Measurements from ENCODE around the gene MLST8. TPM values are rescaled to one million over a fixed set of nuclear protein-coding genes. Genes with fewer than 3 reads are reported as not detected.

Gene MLST8
- total and polyA plus RNA-seq, 2 donors (not counting 1 experiment from before 2014, with no cell fraction given): 36.1 to 112 TPM

DNA sequence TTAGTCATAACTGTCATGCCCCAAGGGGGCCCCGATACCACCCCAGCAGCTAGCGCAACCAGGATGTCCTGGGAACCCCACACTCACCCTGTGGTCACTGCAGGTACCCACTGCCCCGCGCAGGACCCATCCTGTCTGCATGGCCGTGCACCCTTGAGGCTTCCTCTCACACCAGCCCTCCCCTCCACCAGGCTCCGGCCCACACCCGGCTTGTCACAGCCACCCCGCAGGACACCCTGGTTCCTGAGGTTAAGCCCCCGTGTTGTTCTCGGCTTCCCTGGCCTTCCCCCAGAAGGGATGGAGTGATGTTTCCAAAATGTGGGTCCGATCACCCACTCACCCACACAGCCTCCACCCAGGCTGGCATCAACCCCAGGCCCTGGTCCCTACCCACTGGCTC lies 38.5 kb downstream of the MLST8 start:
- Mint-ChIP-seq H3K27me3 (no peaks in the 10 kb centered on the region), H3K4me1 (peaks cover 1% of the 10 kb centered on the region), H3K27ac (no peak overlapping the region), H3K4me3 (no peak overlapping the region), H3K9me3 (ENCODE audit: insufficient read depth) (no peaks in the 10 kb centered on the region)
- Histone ChIP-seq H3K79me2 (ENCODE audit: control insufficient read depth, insufficient read depth, low read length) (peaks cover 12% of the 10 kb centered on the region), H4K20me1 (ENCODE audit: control insufficient read depth, insufficient read depth, low read length, poor library complexity, severe bottlenecking) (peaks cover 14% of the 10 kb centered on the region), H3K4me1 (ENCODE audit: control insufficient read depth in 2 of 2, insufficient read depth in 2 of 2, low read length in 2 of 2) (no peaks in the 10 kb centered on the region), H3K4me3 (ENCODE audit: control extremely low read depth in 1 of 5, extremely low read depth in 1 of 5, insufficient read depth in 1 of 5, low read depth in 2 of 5, low read length in 4 of 5) (no peak overlapping the region), H2AFZ (ENCODE audit: insufficient read depth, low read depth, low read length, poor library complexity, severe bottlenecking) (no peak overlapping the region), H3K9me3 (ENCODE audit: control extremely low read depth in 1 of 3, control insufficient read depth in 2 of 3, insufficient read depth in 1 of 3, low read length in 2 of 3) (no peaks in the 10 kb centered on the region), H3K27me3 (replicated peaks in 1 of 4; ENCODE audit: control extremely low read depth in 1 of 4, control insufficient read depth in 3 of 4, insufficient read depth in 4 of 4, low read length in 3 of 4) (no peaks in the 10 kb centered on the region), H3K36me3 (replicated peaks in 1 of 2; ENCODE audit: control extremely low read depth in 1 of 2, control insufficient read depth in 1 of 2, extremely low read depth in 1 of 2, insufficient read depth in 2 of 2, low read length in 1 of 2) (peaks cover 0 to 46% of the 10 kb centered on the region in 2 experiments), H3K4me2 (replicated peaks; ENCODE audit: low read depth, low read length, poor library complexity, severe bottlenecking) (no peak overlapping the region), H3K27ac (ENCODE audit: low read length in 2 of 2) (no peak overlapping the region), H3K9ac (ENCODE audit: low read length) (no peak overlapping the region)
- ATAC-seq (ENCODE audit: low read depth): no peak
- intact Hi-C loops (cut with micrococcal nuclease): no loop called here
- no peak for TF ChIP-seq EZH2 (IDR thresholded peaks at IDR 0.05; ENCODE audit: borderline replicate concordance, insufficient read depth, low read depth, low read length, poor library complexity, severe bottlenecking)
- TF ChIP-seq, protein P1, sequence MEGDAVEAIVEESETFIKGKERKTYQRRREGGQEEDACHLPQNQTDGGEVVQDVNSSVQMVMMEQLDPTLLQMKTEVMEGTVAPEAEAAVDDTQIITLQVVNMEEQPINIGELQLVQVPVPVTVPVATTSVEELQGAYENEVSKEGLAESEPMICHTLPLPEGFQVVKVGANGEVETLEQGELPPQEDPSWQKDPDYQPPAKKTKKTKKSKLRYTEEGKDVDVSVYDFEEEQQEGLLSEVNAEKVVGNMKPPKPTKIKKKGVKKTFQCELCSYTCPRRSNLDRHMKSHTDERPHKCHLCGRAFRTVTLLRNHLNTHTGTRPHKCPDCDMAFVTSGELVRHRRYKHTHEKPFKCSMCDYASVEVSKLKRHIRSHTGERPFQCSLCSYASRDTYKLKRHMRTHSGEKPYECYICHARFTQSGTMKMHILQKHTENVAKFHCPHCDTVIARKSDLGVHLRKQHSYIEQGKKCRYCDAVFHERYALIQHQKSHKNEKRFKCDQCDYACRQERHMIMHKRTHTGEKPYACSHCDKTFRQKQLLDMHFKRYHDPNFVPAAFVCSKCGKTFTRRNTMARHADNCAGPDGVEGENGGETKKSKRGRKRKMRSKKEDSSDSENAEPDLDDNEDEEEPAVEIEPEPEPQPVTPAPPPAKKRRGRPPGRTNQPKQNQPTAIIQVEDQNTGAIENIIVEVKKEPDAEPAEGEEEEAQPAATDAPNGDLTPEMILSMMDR (IDR thresholded peaks at IDR 0.05): no peak
- POLR2A ChIA-PET: no interaction called here
- no peak for DNase-seq
- CTCF ChIA-PET: no interaction called here
- 93% methylated on average over 7 of the region's 11 CpGs for WGBS (ENCODE audit: insufficient coverage)

DNA sequence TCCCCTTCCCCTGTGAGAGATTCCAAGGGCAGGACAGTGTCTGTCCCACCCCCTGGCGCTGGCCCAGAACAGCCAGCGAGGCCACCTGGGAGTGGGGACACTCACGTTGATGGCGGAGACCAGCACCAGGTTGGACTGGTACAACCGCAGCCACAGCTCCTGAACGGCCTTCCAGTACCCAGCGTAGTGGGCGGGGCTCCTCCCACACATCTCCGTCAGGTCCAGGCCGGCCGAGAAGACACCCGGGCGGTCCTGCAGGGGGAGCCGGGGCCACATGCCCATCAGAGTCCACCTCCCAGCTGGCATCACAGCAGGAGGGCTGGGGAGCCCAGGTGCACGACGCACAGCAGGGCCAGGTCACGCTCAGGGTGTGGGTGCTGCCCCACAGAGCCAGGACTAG lies 39.0 kb downstream of the MLST8 start:
- no peaks in the 10 kb centered on the region for H3K4me1 ChIP-seq (ENCODE audit: control insufficient read depth in 2 of 2, insufficient read depth in 2 of 2, low read length in 2 of 2)
- TF ChIP-seq, protein P1 (IDR thresholded peaks at IDR 0.05): no peak
- TF ChIP-seq EZH2 (IDR thresholded peaks at IDR 0.05; ENCODE audit: borderline replicate concordance, insufficient read depth, low read depth, low read length, poor library complexity, severe bottlenecking): no peak
- H3K9me3 ChIP-seq (ENCODE audit: control extremely low read depth in 1 of 3, control insufficient read depth in 2 of 3, insufficient read depth in 1 of 3, low read length in 2 of 3): no peaks in the 10 kb centered on the region
- H3K36me3 ChIP-seq (replicated peaks in 1 of 2; ENCODE audit: control extremely low read depth in 1 of 2, control insufficient read depth in 1 of 2, extremely low read depth in 1 of 2, insufficient read depth in 2 of 2, low read length in 1 of 2): peaks cover 0 to 46% of the 10 kb centered on the region in 2 experiments
- H3K27ac Mint-ChIP-seq: no peak overlapping the region
- H3K27ac ChIP-seq (ENCODE audit: low read length in 2 of 2): no peak overlapping the region
- H4K20me1 ChIP-seq (ENCODE audit: control insufficient read depth, insufficient read depth, low read length, poor library complexity, severe bottlenecking): peaks cover 14% of the 10 kb centered on the region
- H3K4me3 Mint-ChIP-seq: no peak overlapping the region
- no peak overlapping the region for H3K4me3 ChIP-seq (ENCODE audit: control extremely low read depth in 1 of 5, extremely low read depth in 1 of 5, insufficient read depth in 1 of 5, low read depth in 2 of 5, low read length in 4 of 5)
- no peaks in the 10 kb centered on the region for H3K27me3 ChIP-seq (replicated peaks in 1 of 4; ENCODE audit: control extremely low read depth in 1 of 4, control insufficient read depth in 3 of 4, insufficient read depth in 4 of 4, low read length in 3 of 4)
- H3K4me2 ChIP-seq (replicated peaks; ENCODE audit: low read depth, low read length, poor library complexity, severe bottlenecking): no peak overlapping the region
- WGBS (ENCODE audit: insufficient coverage): 88% methylated on average over 17 of the region's 17 CpGs
- POLR2A ChIA-PET: interaction anchor here (0.6 kb wide), 1 partner anchor 251 kb away, joined by 3 read pairs; no protein-coding TSS in a partner anchor
- H3K79me2 ChIP-seq (ENCODE audit: control insufficient read depth, insufficient read depth, low read length): peaks cover 15% of the 10 kb centered on the region
- no peak overlapping the region for H2AFZ ChIP-seq (ENCODE audit: insufficient read depth, low read depth, low read length, poor library complexity, severe bottlenecking)
- H3K9ac ChIP-seq (ENCODE audit: low read length): no peak overlapping the region
- no peak for ATAC-seq (ENCODE audit: low read depth)
- no peak for DNase-seq
- H3K4me1 Mint-ChIP-seq: peaks cover 1% of the 10 kb centered on the region
- CTCF ChIA-PET: no interaction called here
- H3K9me3 Mint-ChIP-seq (ENCODE audit: insufficient read depth): no peaks in the 10 kb centered on the region
- H3K27me3 Mint-ChIP-seq: no peaks in the 10 kb centered on the region
- intact Hi-C loops (cut with micrococcal nuclease): no loop called here

Data from B cell (primary cell).